ENCODE measurements around the gene CHMP2A.

The CHMP2A gene

GRCh38 chr19:58536852-58537798 lies 17.8 kb downstream of the CHMP2A start:
- no peak for DNase-seq

- no peak for DNase-seq
Observed at GRCh38 chr19:58535857-58536256, 19.0 kb downstream of the CHMP2A start.

- peak; percentile 69 for DNase-seq
Observed at GRCh38 chr19:58531034-58531840, 23.7 kb downstream of the CHMP2A start.

- DNase-seq, result no peak
Observed at GRCh38 chr19:58529405-58529804, 25.5 kb downstream of the CHMP2A start.

- no peak for DNase-seq
Observed at GRCh38 chr19:58522709-58523108, 32.2 kb downstream of the CHMP2A start.

GRCh38 chr19:58521651-58522050 lies 33.3 kb downstream of the CHMP2A start:
- no peak for DNase-seq

- DNase-seq, result no peak
Observed at GRCh38 chr19:58520257-58520599, 34.7 kb downstream of the CHMP2A start.

GRCh38 chr19:58519355-58520256 lies 35.3 kb downstream of the CHMP2A start, which contains the start of gene ZBTB45:
Gene ZBTB45 (minus strand): TSS chr19:58519810. CDS start chr19:58517673, 2,137 bp downstream.
- DNase-seq, result peak; percentile 97

- peak; percentile 44 for DNase-seq
Observed at GRCh38 chr19:58519087-58519354, 35.9 kb downstream of the CHMP2A start.

- DNase-seq, result no peak
Observed at GRCh38 chr19:58518256-58519086, 36.4 kb downstream of the CHMP2A start.

- DNase-seq, result no peak
Observed at GRCh38 chr19:58516964-58517833, 37.7 kb downstream of the CHMP2A start.

GRCh38 chr19:58516246-58516836 lies 38.6 kb downstream of the CHMP2A start:
- no peak for DNase-seq

- DNase-seq, result no peak
Observed at GRCh38 chr19:58515259-58515658, 39.6 kb downstream of the CHMP2A start.

GRCh38 chr19:58514564-58515022 lies 40.3 kb downstream of the CHMP2A start:
- no peak for DNase-seq

GRCh38 chr19:58513694-58514563 lies 41.0 kb downstream of the CHMP2A start:
- DNase-seq, result peak; percentile 46

- DNase-seq, result no peak
Observed at GRCh38 chr19:58513213-58513693, 41.7 kb downstream of the CHMP2A start.

GRCh38 chr19:58511353-58512208 lies 43.3 kb downstream of the CHMP2A start, which contains the start of gene SLC27A5:
Gene SLC27A5 (minus strand): TSS chr19:58511992. CDS start chr19:58511955, 37 bp downstream.
- DNase-seq, result no peak
